BJ (cell line): Measurements from ENCODE around the gene ASB16. TPM values are rescaled to one million over a fixed set of nuclear protein-coding genes. Genes with fewer than 3 reads are reported as not detected.
A peak's percentile ranks its signal among the peaks of the same experiment; 100 is the strongest.
"Not testable (repeated sequence)": the region's sequence is repeated elsewhere in the genome, so short reads cannot be mapped to it uniquely, and the experiment has no call there.

ENCODE experiments used
- CTCF ChIA-PET: fragments of 350-600 bp; formaldehyde crosslinking; extraction: SDS; loops from one replicate; lab custom pipeline; 2021; ENCODE audit warnings: antibody characterized with exemption, inconsistent platforms; lab: Yijun Ruan, JAX
- POLR2A ChIA-PET: fragments of 300-600 bp; sonication (Branson Sonifier 250); formaldehyde crosslinking; extraction: SDS; loops from one replicate; lab custom pipeline; 2021; ENCODE audit warnings: antibody characterized with exemption; lab: Charles Lee
- DNase-seq: peaks from one replicate; pipeline ENCODE4 v3.0.0-alpha.2; 2011; ENCODE audit warnings: low read depth
- H3K27me3 ChIP-seq: 2 replicates; pipeline ENCODE4 v1.6.0; 2011; ENCODE audit warnings: low read length; ENCODE audit not compliant: control insufficient read depth, insufficient read depth
- H3K36me3 ChIP-seq: 2 replicates; pipeline ENCODE4 v1.5.1; 2011; ENCODE audit warnings: low read length; ENCODE audit not compliant: control insufficient read depth, insufficient read depth
- H3K4me3 ChIP-seq: 2 replicates; pipeline ENCODE4 v1.5.1; 2011; ENCODE audit warnings: low read depth, mild to moderate bottlenecking, control low read depth, low read length
- polyA plus RNA-seq: library from polyadenylated mRNA; depleted of rRNA; stranded (reverse); fragments of >200 nt; gene quantifications from 2 replicates; pipeline ENCODE4 v1.2.3, GENCODE V29; 2011
- TF ChIP-seq, protein P1 (sequence below): IDR thresholded peaks from 2 replicates; pipeline ENCODE4 v1.5.1; 2011; ENCODE audit warnings: low read depth, mild to moderate bottlenecking, control low read depth, inconsistent platforms, low read length, moderate library complexity; ENCODE audit not compliant: insufficient read depth

The ASB16 gene
- polyA plus RNA-seq, 1 experiment, result not detected

DNA sequence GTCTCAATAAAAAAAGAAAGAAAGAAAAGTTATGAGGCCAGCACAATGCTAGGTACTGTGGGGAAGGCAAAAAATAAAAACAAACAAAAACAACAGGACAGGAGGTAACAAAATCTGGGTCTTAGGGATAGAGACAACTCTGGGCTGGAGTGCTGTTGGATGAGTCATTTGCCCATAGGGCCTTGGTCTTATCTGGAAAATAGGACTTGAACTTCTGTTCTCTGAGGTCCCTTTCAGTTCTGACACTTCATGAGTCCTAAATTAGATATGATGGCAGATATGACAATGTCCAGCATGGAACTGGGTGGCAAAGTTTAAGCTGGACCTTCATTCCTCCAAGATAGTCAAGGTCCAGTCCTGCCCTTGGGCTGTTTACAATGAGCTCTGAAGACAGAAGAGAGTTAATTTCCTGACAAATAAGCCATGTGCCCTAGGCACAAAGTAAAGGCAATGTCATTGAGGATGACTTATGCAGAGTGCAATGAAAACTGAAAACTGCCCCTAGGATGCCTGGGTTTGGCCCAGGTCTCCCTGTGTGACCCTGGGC lies 38.2 kb upstream of the ASB16 start:
- CTCF ChIA-PET, result interaction anchor here (1.0 kb wide), 1 partner anchor 91 kb away, joined by 3 read pairs; no protein-coding TSS in a partner anchor
- POLR2A ChIA-PET, result no interaction called here
- DNase-seq, result no peak
- H3K4me3 ChIP-seq, result no peak overlapping the region
- H3K36me3 ChIP-seq, result no peaks in the 10 kb centered on the region
- TF ChIP-seq, protein P1, sequence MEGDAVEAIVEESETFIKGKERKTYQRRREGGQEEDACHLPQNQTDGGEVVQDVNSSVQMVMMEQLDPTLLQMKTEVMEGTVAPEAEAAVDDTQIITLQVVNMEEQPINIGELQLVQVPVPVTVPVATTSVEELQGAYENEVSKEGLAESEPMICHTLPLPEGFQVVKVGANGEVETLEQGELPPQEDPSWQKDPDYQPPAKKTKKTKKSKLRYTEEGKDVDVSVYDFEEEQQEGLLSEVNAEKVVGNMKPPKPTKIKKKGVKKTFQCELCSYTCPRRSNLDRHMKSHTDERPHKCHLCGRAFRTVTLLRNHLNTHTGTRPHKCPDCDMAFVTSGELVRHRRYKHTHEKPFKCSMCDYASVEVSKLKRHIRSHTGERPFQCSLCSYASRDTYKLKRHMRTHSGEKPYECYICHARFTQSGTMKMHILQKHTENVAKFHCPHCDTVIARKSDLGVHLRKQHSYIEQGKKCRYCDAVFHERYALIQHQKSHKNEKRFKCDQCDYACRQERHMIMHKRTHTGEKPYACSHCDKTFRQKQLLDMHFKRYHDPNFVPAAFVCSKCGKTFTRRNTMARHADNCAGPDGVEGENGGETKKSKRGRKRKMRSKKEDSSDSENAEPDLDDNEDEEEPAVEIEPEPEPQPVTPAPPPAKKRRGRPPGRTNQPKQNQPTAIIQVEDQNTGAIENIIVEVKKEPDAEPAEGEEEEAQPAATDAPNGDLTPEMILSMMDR, result no peak
- no peaks in the 10 kb centered on the region for H3K27me3 ChIP-seq

DNA sequence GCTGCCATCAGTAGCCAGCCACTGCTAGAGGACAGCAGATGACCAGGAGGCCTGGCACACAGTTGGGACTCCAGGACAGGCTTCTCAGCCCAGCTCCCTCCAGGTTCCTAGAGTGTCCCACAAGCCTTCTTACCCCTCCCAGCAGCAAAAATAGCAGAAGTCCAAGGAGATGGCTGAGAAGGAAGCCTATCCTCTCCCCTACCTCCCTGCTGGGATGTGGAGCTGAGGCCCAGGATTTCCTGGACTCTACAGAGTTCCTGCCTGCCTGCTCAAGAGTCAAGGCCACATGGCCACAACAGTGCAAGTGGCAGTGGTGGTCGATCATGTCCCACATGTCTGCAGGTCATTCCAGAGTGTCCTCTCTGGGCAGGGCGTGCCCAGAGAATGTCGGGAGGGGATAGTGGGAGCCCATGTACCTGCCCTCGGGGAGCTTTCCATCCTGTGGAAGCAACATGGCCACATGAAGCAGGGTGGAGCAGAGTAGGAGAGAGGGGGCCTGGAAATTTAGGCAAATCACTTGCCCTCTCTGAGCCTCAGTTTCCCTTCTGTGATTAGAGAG lies 36.5 kb upstream of the ASB16 start:
- ChIA-PET CTCF (interaction anchor here (0.6 to 1.6 kb wide), 4 partner anchors 18 to 190 kb away, joined by 3 to 4 read pairs (median 3); no protein-coding TSS in a partner anchor), POLR2A (no interaction called here)

DNA sequence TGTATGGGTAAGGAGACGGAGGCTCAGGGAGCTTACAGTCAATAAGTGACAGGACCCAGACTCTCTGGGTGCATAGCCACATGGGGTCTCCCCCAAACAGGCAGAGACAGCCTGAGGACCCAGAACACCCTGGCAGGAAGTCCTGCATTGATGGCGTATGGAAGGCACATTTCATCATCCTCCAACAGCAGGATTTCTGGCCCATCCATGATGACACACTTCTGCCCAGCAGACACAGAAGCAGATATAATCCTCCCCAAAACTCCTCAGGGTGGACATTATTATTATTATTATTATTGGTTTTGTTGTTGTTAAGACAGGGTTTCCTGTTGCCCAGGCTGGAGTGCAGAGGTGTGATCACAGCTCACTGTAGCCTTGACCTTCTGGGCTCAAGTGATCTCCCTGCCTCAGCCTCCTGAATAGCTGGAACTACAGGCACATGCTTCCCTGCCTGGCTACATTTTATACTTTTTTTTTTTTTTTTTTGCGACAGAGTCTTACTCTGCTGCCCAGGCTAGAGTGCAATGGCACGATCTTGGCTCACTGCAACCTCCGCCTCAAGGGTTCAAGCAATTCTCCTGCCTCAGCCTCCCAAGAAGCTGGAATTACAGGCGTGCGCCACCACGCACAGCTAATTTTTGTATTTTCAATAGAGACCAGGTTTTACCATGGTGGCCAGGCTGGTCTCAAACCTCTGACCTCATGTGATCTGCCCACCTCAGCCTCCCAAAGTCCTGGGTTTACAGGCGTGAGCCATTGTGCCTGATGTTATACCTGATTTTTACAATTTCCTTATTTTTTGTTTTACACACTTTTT lies 35.5 kb upstream of the ASB16 start:
- TF ChIP-seq, protein P1, result no peak
- DNase-seq, result no peak
- Histone ChIP-seq H3K36me3 (no peaks in the 10 kb centered on the region), H3K4me3 (no peak overlapping the region), H3K27me3 (no peaks in the 10 kb centered on the region)
- ChIA-PET POLR2A (no interaction called here), CTCF (interaction anchor here (0.8 to 1.4 kb wide), 2 partner anchors 19 to 20 kb away, joined by 3 read pairs; no protein-coding TSS in a partner anchor)

More for the DNA sequence above, 36.5 kb upstream of the ASB16 start:
- no peak overlapping the region for H3K4me3 ChIP-seq
- H3K36me3 ChIP-seq, result no peaks in the 10 kb centered on the region
- no peaks in the 10 kb centered on the region for H3K27me3 ChIP-seq
- TF ChIP-seq, protein P1, result no peak
- DNase-seq, result no peak

DNA sequence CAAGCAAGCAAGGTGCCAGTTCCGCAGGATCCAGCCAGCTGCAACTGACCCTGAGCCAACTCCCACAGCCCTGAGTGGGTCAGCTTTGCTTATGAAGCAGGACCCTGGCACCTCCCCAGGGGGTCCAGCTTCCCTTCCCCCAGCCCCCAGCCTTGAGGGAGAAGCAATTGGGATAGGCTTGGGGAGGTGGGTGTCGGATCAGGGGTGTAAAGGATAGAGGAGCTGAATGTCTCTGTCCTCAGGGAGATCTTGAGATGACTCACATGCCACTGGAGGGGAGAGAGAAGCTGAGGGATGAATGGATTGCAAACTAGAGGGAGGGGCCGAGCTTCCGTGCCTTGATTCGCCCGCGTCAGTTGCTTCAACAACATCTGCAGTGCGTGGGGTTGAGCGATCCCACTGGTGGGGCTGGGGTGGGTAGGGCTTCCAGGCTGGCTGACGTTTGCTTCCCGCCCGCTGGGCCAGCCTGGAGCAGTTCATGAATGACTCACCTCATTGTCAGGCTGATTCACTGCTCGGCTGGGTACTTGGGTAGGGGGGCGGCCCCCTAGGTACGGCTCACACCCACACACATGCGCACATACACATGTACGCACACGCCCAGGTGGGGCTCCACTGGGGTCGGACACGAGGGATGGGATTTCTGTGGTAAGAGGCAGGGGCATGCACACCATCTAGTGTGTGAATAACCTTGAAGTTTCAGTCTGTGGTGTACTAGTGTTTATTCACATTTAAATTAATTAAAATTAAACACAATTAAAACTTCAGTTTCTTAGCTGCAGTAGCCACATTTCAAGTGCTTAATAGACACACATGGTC lies 32.4 kb upstream of the ASB16 start:
- ChIA-PET CTCF (interaction anchor here (0.9 to 2.4 kb wide), 8 partner anchors 13 to 194 kb away, joined by 3 to 8 read pairs (median 4); partner anchors contain the start of gene HDAC5), POLR2A (interaction anchor here (0.5 to 1.0 kb wide), 7 partner anchors 8 to 410 kb away, joined by 3 to 13 read pairs (median 5); partner anchors contain the start of genes HDAC5 and TMUB2)
- peak; percentile 98 for DNase-seq
- peak overlapping the region; percentile 6 for H3K4me3 ChIP-seq
- no peaks in the 10 kb centered on the region for H3K36me3 ChIP-seq
- TF ChIP-seq, protein P1, result no peak
- H3K27me3 ChIP-seq, result no peaks in the 10 kb centered on the region

DNA sequence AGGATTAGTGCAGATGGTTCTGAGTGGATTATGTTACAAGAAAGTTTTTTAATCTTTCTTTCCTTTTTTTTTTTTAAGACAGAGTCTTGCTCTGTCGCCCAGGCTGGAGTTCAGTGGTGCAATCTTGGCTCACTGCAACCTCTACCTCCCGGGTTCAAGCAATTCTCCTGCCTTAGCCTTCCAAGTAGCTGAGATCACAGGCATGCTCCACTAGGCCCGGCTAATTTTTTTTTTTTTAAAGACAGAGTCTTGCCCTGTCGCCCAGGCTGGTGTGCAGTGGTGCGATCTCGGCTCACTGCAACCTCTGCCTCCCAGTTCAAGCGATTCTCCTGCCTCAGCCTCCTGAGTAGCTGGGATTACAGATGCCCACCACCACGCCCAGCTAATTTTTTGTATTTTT lies 26.6 kb upstream of the ASB16 start:
- H3K36me3 ChIP-seq, H3K27me3 ChIP-seq, H3K4me3 ChIP-seq, DNase-seq, POLR2A ChIA-PET: not testable (repeated sequence)
- CTCF ChIA-PET, result interaction anchor here (0.7 to 2.0 kb wide), 3 partner anchors 9 to 23 kb away, joined by 3 to 11 read pairs (median 4); no protein-coding TSS in a partner anchor
